Left lobe of liver (tissue), 2 donors: ENCODE measurements around the gene DTX1. TPM values are rescaled to one million over a fixed set of nuclear protein-coding genes. Genes with fewer than 3 reads are reported as not detected.

Source experiments
- ATAC-seq: fragments of 200-7000 bp; cut with Tn5 transposase; one replicate; pipeline ENCODE4 v1.9.1; 2020; ENCODE audit warnings: mild to moderate bottlenecking, moderate library complexity
- DNase-seq: peaks from one replicate; pipeline ENCODE4 v3.0.0-alpha.2; 2020; ENCODE audit warnings: low spot score
- total RNA-seq: library from RNA; stranded (reverse); gene quantifications from one replicate; pipeline ENCODE4 v1.2.1, GENCODE V29; 2021
- donor health status: DM: no; HTN: no; CAD: no; lungs with moderate emphysema.
- donor health status: DM: no; HTN: yes; CAD: no.

The DTX1 gene
- total RNA-seq, 1 donor from 2014 or later = 24.5 TPM

DNA sequence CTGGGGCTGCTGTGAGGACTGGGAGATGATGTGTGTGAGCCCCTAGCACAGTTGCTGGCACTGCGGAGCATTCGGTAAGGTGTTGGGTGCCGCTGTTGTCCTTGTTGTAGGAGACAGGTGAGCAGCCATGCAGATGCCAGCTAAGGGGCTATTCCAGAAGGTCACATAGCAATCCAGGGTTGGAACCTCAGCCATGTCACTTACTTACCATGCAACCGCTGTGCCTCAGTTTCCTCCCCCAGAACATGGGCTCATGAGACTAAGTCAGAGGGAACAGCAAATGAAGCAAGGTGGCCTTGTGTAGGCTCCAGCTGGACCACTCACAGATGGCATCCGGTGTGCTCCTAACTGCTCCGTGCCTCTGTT, 13.2 kb downstream of the DTX1 start:
- DNase-seq (no peak), ATAC-seq (no peak)

DNA sequence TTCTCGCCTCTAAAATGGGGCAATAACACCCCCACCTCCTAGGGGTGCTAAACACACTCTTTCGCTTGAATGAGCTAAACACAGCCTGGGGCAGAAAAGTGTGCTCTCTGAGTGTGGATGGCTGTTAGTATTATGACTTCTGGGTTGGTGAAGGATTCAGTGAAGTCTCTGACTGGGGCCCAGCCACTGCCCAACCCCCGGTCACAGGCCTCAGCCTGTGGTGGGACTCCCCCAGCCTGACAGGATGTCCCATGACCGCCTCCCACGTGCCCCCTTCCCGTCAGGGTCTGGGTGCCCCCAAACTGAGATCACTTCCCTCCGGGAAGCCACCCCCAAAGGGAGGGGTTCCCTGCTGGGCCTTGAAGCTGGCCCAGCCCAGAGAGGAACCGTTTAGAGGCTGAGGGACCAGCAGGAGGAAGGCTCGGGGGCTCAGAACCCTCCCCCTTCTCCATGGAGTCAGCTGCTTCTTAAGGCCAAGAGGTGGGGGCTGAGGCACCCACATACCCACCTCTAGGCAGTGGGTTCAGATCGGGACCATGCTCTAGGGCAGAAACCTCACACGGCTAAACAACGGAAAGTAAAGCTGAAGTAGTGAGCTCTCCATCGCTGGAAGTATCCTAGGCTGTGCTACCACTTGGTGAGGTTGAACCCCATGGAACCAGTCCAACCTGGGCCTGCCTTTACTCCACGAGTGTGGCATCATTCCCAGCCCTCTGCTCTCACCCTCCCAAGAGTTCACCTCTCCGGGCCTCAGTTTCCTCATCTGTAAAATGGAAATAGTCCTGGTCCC, 13.8 kb downstream of the DTX1 start:
- no peak for DNase-seq
- no peak for ATAC-seq

DNA sequence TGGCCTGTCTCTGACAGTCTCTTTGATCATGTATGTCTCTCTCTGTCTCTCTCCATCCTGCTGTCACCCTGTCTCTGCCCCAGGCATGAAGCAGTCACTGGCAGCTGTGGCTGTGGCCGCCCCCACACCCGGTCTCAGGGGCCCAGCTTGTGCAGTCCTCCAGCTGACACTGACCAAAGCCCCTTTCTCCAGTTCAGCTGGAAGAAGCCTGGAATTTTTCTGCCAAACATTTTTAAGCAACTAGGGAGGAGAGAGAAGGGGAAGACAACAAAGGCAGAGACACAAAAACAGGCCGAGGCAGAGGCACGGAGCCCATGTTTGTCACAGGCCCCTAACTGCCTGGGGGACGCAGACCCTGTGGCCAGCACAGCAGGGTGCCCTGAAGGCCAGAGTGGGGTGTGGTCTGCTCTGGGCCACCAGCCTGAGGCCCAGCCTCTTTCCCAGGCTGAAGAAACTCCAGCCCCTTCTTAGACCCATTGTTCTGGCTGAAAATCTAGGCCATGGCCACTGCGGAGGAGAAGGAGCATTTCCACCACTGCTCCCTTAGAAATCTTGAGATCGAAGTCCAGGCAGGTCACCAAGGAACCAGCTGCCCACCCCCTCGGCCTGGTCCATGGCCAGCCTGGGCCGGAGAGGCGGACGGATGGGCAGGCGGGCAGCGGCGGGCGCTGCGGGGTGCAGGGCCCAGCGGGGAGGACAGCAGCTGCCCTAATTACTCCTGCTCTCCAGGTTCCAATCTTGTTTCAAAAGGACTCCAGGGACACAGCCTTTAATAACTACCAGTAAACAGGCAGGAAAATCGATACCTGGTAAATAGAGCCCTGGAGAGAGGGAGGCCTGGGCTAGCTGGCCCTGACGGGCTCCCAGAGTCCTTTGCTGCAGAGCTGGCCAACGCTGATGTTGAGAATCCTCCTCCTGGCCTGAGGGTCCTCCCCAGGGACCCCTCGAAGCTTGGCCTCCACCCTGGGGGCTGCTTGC, 14.9 kb downstream of the DTX1 start:
- ATAC-seq (peak; percentile 80), DNase-seq (peak; percentile 81)

DNA sequence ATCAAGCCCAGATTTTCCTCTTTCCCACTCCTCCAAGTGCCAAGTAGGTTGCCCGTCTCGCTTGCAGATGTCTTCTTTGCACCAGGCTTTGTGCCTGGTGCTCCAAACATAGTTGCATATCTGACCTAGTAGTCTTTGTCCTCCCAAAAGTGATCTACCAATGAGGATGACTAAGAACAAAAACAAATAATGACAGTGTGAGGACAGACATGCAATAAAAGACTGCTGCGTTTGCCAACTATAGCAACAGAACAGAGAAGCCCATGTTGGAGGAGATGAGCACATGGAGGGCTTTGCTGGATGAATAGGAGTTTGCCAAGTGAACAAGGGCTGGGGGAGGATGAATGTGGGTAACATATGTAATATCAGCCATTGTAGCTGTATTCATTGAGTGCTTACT, 15.6 kb downstream of the DTX1 start:
- ATAC-seq (peak; percentile 66), DNase-seq (no peak)

DNA sequence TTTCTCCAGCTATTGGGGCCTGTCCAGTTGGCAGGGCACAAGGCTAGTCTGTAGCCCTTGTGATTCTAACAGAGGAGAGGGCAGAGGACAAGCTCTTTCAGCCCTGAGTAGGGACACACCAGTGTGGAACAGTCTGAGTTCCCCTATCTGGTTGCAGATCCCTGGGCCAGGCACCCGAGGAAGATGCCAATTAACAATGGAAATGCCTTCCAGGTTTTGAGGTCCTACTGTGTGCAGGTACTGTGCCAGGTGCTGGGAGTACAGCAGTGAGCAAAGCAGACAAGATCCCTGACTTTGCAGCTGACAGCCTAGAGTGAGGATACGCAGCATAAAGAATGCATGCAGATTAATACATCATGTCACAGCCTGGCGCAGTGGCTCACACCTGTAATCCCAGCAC, 17.1 kb downstream of the DTX1 start:
- ATAC-seq (no peak), DNase-seq (no peak)

DNA sequence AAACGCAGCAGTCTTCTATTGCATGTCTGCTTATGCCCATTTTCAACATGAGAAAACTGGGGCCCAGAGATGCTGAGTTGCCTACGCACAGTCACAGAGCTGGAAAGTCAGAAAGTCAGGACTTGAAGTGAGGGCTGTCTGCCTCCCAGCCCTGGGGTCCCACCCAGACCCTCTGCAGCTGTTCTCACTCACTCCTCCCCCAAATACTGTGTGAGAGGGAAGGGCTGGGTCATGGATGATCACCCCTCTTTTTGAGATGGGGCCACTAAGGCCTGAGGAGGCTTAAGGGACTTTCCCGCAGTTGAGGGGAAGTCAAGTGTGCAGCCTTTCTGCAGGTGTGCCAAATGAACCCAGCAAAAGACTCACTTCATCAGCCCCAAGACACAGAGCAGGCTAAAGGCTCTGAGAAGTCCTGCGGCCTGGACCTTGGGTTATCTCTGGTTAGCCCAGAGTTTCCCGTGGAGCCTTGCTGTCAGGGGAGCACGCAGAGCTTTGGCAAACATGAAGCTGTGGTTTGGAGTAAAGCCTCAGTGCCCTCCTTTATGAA, 18.7 kb downstream of the DTX1 start:
- ATAC-seq (no peak), DNase-seq (no peak)

DNA sequence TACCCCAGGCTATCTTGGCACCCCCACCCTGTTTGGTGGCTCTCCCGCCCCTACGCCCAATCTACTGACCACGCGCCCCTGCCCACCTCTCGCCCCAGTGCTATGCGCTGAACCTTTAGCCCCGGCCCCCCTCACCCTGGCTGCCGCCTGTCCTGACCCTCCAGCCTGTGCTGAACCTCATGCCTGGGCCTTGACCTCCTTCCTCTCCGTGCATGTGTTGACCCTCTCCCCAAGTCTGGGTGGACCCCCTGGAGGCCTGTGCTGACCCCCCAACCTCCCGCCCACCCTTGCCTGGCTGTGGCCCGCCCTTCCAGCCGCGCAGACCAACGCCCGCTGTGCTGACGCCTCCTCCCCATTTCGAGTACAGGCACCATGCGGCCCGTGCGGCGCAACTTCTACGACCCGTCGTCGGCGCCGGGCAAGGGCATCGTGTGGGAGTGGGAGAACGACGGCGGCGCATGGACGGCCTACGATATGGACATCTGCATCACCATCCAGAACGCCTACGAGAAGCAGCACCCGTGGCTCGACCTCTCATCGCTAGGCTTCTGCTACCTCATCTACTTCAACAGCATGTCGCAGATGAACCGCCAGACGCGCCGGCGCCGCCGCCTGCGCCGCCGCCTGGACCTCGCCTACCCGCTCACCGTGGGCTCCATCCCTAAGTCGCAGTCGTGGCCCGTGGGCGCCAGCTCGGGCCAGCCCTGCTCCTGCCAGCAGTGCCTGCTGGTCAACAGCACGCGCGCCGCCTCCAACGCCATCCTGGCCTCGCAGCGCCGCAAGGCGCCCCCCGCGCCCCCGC, 20.7 kb downstream of the DTX1 start:
- ATAC-seq (no peak), DNase-seq (no peak)

DNA sequence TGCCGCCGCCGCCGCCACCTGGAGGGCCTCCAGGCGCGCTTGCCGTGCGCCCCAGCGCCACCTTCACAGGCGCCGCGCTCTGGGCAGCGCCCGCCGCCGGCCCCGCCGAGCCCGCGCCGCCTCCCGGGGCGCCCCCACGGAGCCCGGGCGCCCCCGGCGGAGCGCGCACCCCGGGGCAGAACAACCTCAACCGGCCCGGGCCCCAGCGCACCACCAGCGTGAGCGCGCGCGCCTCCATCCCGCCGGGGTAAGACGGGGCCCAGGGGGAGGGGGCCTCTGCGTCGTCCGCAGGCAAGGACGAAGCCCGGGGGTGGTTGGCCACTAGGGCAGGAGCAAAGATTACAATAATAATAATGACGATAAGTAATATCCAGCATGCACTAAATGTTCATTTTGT, 21.3 kb downstream of the DTX1 start:
- ATAC-seq (no peak), DNase-seq (no peak)

DNA sequence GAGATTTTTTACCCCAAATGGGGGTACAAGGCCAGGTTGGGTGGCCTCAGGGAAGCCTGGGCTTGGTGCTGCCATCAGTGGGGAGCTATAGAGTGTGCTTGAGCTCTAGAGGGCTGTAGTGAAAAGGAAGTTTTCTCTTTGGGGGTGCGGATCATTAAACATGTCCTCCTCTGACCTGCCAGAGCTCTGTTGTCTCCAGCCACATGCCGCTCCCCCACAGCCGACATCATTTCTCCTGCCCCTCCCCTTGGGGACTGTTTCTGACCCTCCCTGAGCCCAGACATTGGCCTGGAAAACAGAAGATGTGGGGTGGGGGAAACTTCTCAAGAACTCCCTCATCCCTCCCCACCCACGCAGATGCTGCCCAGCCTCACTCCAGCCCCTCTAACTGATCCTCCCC, 25.3 kb downstream of the DTX1 start:
- no peak for ATAC-seq

DNA sequence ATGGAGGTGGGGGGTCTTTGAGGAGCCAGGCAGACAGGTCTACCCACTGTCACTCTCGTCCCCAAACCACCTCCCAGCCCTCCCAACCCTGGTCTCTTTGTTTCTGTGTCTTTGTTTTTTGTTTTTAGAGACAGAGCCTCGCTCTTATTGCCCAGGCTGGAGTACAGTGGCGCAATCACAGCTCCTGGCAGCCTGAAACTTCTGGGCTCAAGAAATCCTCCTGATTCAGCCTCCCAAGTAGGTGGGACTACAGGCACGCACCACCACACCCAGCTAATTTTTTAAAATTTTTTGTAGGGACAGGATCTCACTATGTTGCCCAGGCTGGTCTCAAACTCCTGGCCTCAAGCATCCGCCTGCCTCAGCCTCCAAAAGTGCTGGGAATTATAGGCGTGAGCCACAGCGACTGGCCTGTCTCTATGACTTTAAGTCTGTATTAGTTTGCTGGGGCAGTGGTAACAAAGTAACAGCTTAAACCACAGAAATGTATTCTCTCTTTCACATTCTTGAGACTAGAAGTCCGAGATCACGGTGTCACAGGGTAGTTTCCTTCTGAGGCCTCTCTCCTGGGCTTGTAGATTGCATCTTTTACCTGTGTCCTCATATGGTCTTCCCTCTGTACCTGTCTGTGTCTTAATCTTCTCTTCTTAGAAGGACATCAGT, 26.1 kb downstream of the DTX1 start:
- DNase-seq (no peak), ATAC-seq (no peak)

More for the DNA sequence above, 25.3 kb downstream of the DTX1 start:
- no peak for DNase-seq

DNA sequence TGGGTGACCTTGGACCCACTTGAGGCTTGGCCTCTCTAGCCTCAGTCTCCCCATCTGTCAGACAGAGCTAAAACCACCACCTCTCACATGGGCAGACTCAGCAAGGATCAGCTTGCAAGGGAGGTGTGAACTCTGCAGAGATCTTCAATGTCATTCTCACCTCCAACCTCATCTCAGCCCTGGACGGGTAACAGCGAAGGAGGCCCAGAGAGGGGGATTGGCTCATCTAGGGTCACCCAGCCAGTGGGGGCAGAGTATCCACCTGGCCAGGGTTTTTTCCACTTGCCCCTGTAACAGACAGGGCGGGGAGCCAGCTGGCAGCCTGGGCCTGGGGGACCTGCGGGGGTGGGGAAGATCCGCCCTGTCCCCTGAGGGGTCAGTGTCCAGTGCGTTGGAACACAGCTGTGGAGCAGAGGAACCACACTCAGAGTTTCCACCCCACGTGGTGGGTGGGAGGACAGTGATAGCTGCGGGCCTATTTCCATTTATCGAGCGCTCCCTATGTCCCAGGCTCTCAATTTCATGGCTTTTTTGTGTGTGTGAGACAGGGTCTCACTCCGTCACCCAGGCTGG, 27.4 kb downstream of the DTX1 start:
- ATAC-seq (peak; percentile 34), DNase-seq (no peak)

DNA sequence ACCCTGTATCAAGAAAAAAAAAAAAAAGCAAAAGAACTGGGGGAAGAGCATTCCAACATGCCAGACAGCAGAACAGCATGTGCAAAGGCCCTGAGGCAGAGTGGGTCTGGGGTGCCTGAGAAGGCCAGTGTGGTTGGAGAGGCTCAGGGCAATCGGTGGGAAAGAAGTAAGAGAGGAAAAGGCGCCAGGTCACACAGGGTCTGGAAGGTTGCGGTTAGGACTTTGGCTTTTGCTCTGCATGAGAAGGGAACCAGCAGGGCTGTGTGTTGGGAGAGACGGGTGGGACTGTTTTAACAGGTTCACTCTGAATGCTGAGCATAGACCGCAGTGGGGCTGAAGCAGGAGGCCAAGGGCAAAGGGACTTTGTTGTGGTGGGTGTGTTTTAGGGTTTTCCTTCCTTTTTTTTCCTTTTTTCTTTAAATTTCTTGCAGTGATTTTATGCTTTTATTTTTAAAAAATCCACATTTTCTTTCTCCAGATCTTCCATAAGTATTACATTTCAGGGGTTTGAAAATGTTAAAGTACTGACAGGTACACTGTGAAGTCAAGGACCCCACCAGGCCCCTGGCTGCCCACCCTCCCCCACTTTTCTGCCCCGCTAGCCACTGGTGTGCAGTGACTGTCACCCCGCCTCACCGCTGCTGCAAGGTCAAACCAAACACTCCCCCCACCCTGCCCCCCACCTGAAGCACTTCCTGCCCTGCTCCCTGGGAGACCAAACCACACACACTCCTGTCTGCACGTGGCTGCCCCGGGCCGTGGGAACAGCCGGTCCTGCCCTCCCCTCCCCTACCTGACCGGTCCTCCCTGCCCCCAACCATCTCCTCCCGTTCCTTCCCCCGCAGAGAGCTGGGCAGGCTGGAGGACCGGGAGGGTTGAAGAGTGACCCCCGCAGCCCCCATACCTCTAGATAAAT, 30.0 kb downstream of the DTX1 start:
- DNase-seq (no peak), ATAC-seq (peak; percentile 55)

DNA sequence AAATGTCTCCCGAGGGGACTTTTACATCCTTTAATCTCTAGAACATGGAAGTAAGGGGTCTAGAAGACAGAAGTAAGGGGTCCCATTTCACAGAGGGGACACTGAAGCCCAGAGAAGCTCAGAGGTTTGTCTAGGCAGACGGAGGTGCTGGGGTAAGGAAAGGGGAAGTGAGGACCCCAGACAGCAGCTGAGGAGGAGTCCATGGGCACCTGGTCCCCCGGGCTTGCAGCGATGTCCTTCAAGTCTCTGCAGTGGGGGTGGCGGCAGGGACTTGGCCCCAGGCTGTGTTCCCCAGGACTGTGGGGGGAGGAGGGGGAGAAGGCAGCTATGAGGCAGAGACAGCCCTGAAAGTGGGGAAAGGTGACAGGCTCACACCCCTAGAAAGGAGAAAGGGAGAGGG, 30.7 kb downstream of the DTX1 start:
- DNase-seq = no peak
- ATAC-seq = no peak

DNA sequence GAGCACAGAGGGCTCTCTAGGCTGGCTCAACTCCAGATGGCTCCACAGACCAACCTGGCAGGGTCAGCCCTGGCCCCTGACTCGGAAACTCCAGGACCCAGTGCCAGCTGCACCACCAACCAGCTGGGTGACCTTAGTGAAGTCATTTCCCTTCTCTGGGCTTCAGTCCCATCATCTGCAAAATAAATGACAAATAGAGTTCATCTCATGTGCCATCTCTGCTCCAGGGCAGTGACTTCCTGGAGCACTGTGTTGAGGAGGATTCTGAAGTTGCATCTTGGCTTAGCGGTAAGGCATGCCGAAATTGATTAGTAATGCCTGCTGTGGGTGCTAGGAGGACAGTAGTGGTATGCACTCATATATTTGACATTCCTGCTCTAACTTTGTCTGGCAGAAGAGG, 31.5 kb downstream of the DTX1 start:
- no peak for DNase-seq
- ATAC-seq = no peak

DNA sequence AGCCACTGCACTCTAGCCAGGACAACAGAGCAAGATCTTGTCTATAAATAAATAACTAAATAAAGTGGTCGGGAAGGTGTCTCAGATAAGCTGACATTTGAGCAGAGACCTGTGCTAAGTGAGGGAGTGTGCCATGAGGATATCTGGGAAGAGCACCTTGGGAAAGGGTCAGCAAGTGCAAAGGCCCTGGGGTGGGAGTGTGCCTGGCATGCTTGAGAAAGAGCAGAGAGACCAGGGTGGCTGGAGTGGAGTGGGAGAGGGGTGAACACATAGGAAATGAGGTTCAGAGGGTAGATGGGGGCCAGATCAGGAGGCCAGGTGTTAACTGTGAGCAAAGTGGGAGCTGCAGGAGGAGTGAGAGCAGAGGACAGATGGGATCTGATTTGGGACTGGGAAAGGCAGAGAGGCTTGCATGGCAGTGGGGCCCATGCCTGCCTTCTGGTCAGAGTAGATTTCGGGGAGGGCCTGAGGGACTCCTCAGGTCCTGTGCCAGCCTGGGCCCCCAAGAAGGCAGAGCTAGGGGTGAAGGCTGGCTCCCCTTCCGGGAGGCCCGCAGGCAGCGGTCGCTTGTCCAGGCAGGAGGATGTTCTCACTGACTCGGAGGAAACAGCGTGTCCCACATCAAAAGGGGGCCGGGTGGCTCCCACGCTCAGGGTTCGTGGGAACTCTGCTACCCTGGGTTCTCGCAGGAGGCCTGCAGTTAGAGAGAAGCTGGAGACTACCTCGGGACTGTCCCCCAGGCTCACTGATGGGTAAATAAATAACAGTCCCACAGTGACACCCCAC, 32.6 kb downstream of the DTX1 start:
- DNase-seq = no peak
- no peak for ATAC-seq

DNA sequence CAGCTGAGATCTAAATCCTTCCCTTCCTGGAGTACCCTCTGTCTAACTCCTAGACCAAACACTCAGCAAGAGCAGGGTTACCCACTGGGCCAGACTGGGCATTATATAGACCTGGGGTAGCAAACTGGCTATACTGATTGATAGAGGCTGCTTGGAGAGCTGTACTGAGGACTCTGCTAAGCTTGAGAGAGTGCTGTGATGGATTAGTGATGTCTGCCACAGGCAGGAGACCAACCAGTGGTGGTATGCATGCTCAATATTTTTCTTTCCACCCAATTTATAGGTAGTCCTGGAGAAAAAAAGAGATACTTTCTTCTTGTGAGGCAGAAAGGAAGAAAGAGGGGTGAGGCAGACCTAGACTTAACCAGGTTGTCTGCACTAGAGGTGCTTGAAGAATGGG, 33.3 kb downstream of the DTX1 start:
- ATAC-seq = no peak
- DNase-seq = no peak

DNA sequence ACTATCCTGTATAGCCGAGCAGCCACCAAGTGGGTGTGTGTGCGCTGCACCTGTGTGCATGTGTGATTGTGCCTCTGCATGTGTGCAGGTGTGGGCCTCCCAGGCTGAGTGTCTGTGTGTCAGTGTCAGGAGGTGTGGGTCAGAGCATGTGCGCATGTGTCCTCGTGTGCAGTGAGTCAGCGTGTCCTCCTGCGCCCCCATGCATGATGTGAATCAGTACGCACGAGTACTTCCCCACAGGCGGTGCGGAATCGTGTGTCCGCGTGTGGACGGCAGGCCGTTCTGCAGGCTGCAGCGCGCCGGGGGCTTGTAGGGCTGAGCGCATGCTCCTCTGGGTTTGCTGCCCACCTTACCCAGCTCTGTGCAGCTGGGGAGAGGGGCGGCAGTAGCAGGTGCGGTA, 34.2 kb downstream of the DTX1 start:
- DNase-seq = no peak

DNA sequence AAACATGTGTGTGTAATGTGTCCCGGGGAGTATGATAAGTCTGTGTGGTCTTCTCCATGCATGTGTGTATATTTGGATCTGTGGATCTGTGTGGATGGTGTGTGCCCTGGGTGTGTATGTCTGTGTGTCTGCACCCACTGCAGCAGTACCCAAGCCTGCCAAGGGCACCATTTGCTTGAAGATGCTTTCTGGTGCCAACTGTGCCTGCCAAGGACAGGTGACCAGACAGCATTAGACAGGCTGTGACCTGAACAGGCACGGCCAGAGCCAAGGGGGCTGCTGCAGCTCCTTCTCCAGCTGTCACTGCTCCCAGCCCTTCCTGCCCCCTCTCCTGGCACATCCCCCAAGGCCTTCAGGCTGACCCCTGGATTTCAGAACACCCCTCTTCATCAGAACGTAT, 35.0 kb downstream of the DTX1 start:
- no peak for ATAC-seq

More for the DNA sequence above, 34.2 kb downstream of the DTX1 start:
- ATAC-seq = no peak

More for the DNA sequence above, 35.0 kb downstream of the DTX1 start:
- no peak for DNase-seq
